WI38 (cell line): ENCODE results near the gene RPIA.
A peak's percentile ranks its signal among the peaks of the same experiment; 100 is the strongest.

Experiments
- H3K4me3 ChIP-seq: 2 replicates; pipeline ENCODE4 v1.5.1; 2011; ENCODE audit warnings: low read depth, mild to moderate bottlenecking, control low read depth, low read length
- CTCF ChIP-seq: IDR thresholded peaks from 2 replicates; pipeline ENCODE4 v1.5.1; 2012; ENCODE audit warnings: low read depth, mild to moderate bottlenecking, control low read depth, low read length

RPIA gene

GRCh38 chr2:88684519-88684918 is 7.0 kb upstream of the RPIA start:
- TF ChIP-seq CTCF = no peak

DNA sequence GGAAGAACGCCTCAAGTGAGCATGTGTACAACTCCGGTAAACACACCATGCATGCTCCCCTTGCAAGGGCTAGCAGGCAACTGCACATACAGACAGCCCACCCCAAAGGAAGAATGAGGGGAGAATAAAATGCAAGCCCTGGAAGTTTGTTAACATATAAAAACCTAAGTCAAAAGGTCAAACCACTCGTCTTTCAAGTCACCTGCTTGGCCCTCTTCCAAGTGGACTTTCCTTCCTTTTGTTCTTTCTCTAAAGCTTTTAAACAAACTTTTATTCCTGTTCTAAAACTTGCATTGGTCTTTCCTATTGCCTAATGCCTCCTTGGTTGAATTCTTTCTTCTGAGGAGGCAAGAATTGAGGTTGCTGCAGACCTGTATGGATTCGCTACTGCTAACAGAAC is 5.2 kb upstream of the RPIA start:
- H3K4me3 ChIP-seq = no peak overlapping the region
- TF ChIP-seq CTCF = no peak

More at GRCh38 chr2:88684519-88684918, 7.0 kb upstream of the RPIA start:
- no peak overlapping the region for H3K4me3 ChIP-seq

- no peak for TF ChIP-seq CTCF
- no peak overlapping the region for H3K4me3 ChIP-seq
These were observed 4.1 kb upstream of the RPIA start for GRCh38 chr2:88687384-88687783.

DNA sequence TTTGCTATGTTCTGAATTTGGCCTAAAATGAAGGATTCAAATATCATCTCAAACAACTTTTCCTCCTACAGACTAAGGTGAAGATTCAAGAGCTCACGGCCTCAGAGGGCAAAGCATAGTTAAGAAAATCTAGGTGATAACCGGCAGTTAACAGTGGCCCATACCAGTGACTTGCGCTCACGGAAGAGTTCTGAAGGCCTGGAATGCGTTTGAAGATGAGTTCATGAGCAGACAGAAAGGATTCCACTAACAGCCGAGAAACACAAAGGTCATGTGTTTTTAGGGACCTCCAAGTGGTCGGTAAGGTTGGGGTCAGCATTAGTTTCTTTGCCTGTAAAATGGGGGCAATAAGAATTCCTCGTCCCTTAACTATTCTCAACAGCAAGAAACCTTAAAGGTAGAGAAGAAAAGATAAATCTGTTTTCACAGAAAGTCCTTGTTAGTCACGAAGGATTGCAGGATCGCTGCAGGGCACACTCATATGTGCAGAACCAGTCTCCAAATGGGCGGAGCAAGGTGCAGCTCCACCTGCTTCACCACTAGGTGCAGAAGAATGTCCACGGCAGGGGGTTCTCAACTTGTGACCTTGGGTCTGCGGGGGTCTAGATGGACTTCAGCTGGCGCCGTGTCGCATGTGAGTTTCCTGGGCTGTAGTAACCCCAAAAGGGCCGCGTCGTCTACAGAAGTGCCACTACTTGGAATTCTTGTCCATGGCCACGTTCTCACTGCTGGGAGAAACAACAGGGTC is 708 bp upstream of the RPIA start:
- peak overlapping the region; percentile 91 for H3K4me3 ChIP-seq
- TF ChIP-seq CTCF = no peak

- no peak for TF ChIP-seq CTCF
- peak overlapping the region; percentile 91 for H3K4me3 ChIP-seq
These were observed 714 bp downstream of the RPIA start for GRCh38 chr2:88692187-88692586.

- no peak for TF ChIP-seq CTCF
- H3K4me3 ChIP-seq = no peak overlapping the region
These were observed 2.5 kb downstream of the RPIA start for GRCh38 chr2:88693911-88694414.

DNA sequence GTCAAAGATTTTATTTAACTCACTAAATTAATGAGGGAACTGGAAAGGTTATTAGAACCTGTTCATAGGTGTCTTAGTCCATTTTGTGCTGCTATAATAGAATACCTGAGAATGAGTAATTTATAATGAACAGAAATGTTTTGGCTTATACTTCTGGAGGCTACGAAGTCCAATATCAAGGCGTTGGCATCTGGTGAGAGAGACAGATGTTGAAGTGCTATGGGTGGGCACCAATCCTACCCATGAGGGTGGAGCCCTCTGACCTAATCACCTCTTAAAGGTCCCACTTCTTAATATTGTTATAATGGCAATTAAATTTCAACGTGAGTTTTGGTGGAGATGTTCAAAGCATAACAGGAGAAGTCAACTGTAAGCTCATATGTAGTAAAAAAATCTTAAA is 5.1 kb downstream of the RPIA start:
- TF ChIP-seq CTCF = no peak
- no peak overlapping the region for H3K4me3 ChIP-seq
